ENCODE data around the gene PSMD11.

DNA sequence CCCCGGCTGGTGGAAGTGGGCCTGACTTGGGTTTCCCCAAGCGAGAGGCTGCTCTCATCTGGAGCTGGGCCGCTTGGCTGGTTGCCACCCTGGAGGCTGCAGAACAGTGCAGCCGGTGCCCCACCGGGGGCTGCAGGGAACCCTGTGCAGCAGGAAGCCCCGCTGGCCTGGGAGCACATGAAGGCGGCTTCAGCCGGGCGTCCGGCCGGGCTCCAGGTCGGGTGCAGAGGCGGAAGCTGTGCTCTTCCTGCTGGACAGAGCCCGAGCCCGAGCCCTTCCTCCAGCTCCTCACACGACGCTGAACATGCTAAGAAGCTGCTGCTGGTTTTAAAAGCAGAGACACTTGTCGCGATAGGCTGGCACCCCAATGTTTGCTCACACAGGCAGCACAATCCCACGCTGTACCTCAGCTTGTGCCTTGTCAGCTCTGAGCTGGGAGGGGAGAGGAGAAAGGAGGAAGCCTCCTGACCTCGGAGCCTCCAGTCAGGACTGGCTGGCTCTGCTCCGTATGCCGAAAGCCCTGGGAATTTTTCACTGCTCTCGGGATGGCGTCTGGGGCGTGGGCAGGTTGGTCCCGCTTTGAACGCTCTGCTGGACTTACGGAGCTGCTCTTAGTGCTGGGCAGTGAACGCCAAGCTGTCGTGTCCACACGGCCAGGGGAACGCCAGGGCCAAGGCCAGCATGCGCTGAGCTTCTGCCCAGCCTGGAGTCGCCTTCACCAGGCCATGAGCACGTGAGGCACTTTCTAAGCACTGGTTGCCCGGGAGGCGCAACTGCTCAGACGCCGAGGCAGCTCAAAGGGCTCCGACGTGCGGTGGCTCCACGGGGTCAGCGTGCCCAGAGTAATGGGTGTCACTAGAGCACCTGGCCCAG lies 51.3 kb downstream of the PSMD11 start:
- TF ChIP-seq CTCF (conservative IDR thresholded peaks at IDR 0.05; ENCODE audit: low read length) (no peak), EZH2phosphoT487 (IDR thresholded peaks at IDR 0.05; ENCODE audit: borderline replicate concordance, low read depth, low read length) (no peak)

Measured in OCI-LY7 (cell line).